Activated T-cell treated with anti-CD3 and anti-CD28 coated beads for 1 hour (primary cell): ENCODE measurements around the gene CCDC85B.
A peak's percentile ranks its signal among the peaks of the same experiment; 100 is the strongest.
"Not testable (repeated sequence)": the region's sequence is repeated elsewhere in the genome, so short reads cannot be mapped to it uniquely, and the experiment has no call there.

Experiments
- DNase-seq: peaks from one replicate; pipeline ENCODE4 v3.0.0-alpha.2; 2020; ENCODE audit warnings: low read depth

Gene CCDC85B

DNA sequence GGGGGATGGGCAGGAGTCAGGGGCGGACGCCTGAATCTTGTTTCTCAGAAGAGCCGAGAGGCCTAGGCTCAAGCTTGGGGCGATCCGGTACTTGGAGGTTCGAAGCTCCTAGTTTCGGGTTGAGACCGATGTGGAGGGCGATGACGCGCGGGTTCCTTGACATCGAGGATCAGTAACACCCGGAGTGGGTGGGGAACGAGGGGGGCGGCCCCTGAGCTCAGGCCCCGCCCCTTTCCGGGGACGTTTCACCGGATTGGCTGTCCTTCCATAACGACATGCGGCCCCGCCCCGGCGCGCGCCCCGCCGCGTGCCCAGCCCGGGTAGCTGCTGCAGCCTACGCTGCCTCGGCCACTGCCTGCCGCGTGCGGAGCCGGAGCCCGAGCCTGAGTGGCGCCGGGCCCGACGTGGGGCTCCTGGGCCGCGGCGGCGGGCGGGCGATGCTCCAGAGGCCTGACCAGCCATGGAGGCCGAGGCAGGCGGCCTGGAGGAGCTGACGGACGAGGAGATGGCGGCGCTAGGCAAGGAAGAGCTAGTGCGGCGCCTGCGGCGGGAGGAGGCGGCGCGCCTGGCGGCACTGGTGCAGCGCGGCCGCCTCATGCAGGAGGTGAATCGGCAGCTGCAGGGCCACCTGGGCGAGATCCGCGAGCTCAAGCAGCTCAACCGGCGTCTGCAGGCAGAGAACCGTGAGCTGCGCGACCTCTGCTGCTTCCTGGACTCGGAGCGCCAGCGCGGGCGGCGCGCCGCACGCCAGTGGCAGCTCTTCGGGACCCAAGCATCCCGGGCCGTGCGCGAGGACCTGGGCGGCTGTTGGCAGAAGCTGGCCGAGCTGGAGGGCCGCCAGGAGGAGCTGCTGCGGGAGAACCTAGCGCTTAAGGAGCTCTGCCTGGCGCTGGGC lies at the start of gene CCDC85B:
CCDC85B (plus strand) TSS at position 350 of the 895 bp plus-strand sequence; CDS start at position 461, 111 bp downstream.
- DNase-seq: peak; percentile 98

GRCh38 chr11:65842144-65842543 lies 48.3 kb upstream of the CCDC85B start:
- no peak for DNase-seq

- no peak for DNase-seq
These were observed 46.7 kb upstream of the CCDC85B start for GRCh38 chr11:65843811-65844210.

- DNase-seq: no peak
These were observed 46.1 kb upstream of the CCDC85B start for GRCh38 chr11:65844231-65844872.

- DNase-seq: no peak
These were observed 42.7 kb upstream of the CCDC85B start for GRCh38 chr11:65847746-65848145.

GRCh38 chr11:65848693-65849092 lies 41.8 kb upstream of the CCDC85B start:
- not testable (repeated sequence) for DNase-seq

DNA sequence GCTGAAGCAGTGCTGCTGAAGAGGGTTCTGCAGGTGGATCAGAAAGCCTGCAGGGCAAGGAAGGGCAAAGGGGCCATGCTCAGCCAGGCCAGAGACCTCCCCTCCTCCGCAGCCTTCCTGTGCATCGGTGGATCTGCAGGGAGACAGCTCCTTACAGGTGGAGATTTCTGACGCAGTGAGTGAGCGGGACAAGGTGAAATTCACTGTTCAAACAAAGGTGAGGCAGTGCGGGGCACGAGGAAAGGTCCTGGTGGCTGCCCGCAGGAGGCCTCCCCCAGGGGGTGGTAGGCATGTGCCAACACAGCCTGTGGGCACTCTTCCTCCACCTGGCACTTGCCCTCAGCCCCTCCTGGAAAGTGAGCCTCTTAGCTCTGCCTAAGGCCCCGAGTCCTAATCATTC lies 41.1 kb upstream of the CCDC85B start:
- no peak for DNase-seq

- no peak for DNase-seq
These were observed 40.7 kb upstream of the CCDC85B start for GRCh38 chr11:65849771-65850216.

DNA sequence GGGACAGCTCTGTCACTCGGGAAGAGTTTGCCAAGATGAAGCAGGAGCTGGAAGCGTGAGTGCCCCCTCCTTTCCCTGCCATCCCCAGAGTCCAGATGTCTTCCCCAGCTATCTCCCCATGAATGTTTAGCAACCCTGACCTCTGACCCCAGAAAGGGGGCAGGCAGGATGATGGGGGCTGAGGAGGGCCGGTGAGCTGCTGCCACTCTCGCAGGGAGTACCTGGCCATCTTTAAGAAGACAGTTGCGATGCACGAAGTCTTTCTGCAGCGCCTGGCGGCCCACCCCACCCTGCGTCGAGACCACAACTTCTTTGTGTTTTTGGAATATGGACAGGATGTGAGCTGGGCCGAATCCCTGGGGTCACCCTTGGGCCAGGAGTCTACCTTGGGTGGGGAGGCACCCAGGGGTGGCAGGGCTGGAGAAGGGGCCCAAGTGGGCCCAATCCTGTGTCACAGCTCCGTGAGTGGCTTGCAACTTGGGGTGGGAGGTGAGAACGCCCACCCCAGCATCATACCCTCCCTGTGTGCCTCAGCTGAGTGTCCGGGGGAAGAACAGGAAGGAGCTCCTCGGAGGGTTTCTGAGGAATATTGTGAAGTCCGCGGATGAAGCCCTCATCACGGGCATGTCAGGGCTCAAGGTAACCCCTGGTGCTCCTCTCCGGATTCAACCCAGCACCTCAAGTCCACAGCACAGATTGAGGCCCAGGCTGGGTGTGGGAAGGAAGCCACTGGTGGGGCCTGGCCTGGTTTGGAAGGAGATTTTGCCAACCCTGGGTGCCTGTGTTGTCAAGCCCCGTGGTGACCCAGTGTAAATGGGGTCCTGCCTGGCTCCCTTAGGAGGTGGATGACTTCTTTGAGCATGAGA lies 40.0 kb upstream of the CCDC85B start:
- no peak for DNase-seq

DNA sequence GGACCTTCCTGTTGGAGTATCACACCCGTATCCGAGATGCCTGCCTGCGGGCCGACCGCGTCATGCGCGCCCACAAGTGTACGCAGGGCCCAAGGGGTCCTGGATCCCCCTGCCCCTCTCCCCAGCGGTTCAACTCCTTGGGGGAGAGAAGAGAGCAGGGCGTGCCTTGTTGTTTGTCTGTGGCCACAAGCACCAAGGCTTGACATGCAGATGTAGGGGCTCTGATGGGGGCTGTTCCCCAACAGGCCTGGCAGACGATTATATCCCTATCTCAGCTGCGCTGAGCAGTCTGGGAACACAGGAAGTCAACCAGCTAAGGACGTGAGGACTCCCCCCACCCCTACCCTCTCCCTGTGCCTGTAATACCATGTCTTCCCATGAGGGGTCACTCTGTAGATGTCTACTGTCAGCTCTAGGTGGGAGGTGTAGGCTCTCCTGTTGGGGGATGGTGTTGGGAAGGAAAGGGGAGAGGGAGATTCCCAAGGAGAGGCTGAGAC lies 39.3 kb upstream of the CCDC85B start:
- no peak for DNase-seq

DNA sequence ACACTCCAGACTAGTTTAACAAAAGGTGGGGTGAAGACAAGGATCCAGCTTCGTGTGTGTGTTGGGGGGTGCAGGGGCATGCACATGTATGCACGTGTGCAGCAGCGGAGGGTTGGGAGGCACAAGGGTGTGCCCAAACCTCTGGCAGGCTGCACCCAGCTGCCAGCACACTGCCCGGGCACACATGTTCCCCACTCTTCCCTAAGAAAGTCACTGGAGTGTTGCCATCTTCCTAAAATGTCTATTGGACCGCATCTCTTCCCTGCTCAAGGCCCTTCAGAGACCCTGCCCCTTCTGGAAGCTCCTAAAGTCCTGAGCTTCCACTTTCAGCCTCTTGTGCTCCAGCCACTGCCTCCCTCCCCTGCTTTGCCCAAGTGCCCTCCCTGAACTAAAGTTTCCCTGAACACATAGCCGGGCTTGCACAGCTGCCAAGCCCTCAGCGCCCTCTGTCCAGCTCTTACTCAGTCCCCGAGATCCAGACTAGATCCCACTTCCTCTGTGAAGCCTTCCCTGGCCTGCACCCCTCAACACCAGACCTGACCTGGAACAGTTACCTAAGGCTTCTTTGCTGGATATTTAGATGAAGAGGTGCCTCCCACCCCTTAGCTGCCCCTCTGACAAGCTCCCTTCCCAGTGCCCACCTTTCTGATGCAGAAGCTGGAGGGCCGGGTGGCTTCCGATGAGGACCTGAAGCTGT lies 38.5 kb upstream of the CCDC85B start:
- DNase-seq: no peak

- no peak for DNase-seq
These were observed 37.8 kb upstream of the CCDC85B start for GRCh38 chr11:65852508-65853245.

DNA sequence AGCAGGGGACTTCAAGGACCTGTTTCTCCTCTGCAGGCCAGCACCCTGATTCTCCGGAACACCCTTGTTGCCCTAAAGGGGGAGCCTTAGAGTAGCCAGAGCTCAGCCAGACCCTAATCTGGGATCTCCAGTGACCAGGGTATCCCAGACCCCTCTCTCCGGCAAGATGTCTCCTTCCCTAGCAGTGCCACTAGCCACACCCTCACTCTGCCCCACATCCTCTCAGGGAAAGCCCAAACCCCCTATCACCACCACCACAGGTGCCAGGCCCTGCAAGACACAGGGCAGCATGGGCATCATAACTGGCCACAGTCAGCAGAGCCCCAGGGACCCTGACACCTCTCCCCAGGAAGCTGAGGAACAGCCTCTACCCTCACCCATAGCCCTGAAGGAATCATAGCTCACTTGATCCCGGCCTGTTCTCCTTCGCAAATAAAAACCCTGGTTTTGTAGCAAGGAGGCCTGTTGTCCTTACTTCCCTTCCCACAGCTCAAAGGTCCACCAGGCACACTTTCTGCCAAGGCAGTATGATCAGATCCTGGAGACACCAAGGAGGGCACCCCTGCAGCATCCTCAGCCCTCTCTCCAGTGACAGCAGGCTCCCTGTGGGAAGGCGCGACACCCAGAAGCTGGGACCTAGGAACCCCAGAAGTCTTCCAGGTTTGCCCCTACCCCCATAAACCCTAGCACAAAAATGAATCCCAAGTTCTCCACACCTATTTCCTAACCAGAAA lies 37.1 kb upstream of the CCDC85B start:
- DNase-seq: no peak

GRCh38 chr11:65854161-65854592 lies 36.3 kb upstream of the CCDC85B start:
- DNase-seq: no peak

DNA sequence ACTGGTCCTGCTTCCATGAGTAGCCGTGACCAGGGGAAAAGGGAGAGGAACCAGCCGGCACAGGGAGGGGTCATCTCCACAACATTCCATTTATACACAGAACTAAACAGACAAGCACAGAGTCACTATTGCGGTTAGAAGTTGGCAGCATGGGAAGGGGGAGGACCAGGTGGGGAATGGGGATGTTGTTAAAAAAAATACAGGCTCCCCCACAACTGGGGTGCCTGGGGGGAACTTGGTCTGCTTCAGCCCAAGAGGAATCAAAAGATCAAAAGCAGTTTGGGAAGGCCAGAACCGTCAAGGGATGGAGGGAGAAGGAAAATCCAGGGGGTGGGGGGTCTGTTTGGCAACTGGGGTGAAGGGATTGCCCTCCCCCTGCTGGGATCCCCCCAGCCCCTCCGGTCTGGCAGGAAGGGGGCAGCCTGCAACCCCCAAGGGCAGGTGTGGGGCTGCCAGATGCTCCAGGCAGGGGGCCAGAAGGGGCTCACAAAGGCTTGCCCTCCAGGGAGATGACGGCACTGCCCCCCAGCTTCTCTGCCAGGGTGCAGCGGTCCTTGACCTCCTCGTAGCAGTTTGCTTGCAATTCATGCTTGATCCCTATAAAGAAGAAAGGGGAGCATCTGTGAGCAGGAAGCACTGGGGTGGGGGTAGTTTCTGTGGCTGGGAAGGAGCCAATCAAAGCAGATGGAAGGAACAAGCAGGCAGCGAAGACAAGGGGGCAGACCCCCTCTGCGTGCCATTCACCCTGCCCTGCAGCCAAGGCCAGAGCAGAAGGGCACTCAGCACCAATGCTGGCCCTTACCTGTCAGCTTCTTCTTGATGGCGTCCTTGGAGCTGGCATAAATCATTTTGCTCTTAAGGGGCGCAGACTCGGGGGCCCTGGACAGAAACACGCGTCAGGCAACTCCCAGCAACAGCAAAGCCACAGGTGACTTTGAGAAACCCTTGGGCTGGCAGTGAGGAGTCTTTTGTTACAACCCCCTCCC lies 35.3 kb upstream of the CCDC85B start:
- DNase-seq: no peak

DNA sequence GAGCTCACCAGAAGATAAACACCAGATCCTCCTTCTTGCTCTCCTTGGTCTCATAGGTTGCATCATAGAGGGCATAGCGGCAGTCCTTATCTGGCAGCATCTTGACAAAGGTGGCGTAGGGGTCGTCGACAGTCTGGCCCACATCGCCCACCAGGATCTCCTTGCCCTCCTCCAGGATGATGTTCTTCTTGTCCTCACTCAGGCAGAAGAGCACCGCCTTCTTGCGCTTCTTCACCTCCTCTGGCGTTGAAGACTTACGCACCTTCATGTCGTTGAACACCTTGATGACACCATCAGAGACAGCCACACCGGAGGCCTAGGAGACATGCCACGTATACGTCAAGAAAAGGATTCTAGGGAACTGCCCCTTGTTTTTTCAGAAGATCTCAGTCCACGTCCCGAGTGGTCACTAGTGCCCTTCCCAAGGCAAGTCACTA lies 34.5 kb upstream of the CCDC85B start:
- no peak for DNase-seq

GRCh38 chr11:65856689-65857499 lies 33.6 kb upstream of the CCDC85B start:
- peak; percentile 76 for DNase-seq

DNA sequence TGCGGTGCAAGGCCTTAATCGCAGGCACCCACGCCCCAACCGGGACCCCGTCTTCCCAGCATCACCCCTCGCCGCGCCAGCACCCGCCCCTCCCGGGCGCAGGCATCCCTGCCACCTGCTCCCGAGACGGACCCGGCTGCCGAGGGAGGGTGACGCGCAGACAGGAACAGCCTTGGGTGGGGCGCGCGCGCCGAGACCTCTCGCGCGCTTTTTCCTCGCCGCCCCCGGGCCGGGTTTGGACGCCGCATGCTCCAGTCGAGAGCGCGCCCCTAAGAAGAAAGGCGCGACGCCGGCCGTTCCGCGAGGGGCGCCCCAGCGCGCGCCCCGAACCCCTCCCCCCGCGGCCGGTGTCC lies 33.0 kb upstream of the CCDC85B start:
- peak; percentile 61 for DNase-seq
